ENCODE results near the gene CNGA4. TPM values are rescaled to one million over a fixed set of nuclear protein-coding genes. Genes with fewer than 3 reads are reported as not detected.

CNGA4 gene
- total and polyA plus RNA-seq, 2 of the 13 experiments (the other 11 are each of a cell fraction or from before 2014, with no cell fraction given): 0.03 TPM; not detected in 1

DNA sequence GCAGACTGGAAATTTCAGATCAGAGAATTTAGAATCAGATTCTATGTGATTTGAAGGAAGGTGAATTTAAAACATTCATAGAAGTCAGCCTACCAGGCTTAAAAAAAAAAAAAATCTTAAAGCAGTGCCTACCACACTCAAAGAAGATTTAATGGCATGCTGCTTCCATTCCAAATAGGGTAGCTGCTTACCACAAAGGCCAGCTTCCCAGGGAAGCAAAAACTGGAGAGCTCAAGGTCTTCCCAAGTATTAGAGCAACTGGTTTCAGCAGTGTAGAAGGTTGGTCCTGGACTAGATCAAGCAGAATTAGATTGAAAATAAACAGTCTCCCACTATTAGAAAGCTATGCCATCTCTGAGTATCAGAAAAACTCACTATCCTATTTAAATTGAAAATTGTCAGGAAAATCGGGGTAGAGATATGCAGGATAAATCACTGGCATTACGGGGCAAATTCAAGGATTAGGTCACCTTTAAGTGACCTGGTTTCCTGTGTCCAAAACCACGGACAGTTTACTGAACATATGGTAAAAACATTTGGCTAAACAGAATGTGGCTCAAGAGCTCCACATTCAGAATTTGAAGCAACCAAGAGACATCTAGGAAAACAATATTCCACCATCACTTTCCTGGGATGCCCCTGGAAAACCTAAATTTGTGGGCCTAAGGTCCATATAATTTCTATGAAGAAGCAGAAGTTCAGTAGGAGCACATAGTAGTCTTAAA lies 32.3 kb upstream of the CNGA4 start:
- Histone ChIP-seq H3K9me3 (ENCODE audit: low read length) (no peaks in the 10 kb centered on the region), H3K36me3 (replicated peaks in 1 of 2; ENCODE audit: control insufficient read depth in 1 of 2, insufficient read depth in 2 of 2, low read length in 2 of 2) (peaks cover 2 to 17% of the 10 kb centered on the region in 2 experiments; a peak in 1 of 5 replicates), H3K4me3 (replicated peaks in 1 of 3; ENCODE audit: insufficient read depth in 1 of 3, low read depth in 2 of 3, low read length in 3 of 3) (no peak overlapping the region), H3K4me2 (ENCODE audit: low read depth, low read length) (no peak overlapping the region), H3K27ac (ENCODE audit: extremely low read length, insufficient read depth, low read length) (no peak overlapping the region), H2AFZ (ENCODE audit: low read length) (no peak overlapping the region), H4K20me1 (ENCODE audit: insufficient read depth, low read length) (no peaks in the 10 kb centered on the region), H3K27me3 (ENCODE audit: control insufficient read depth in 1 of 2, insufficient read depth in 2 of 2, low read length in 2 of 2) (no peaks in the 10 kb centered on the region), H3K79me2 (ENCODE audit: insufficient read depth, low read length) (no peaks in the 10 kb centered on the region), H3K4me1 (ENCODE audit: insufficient read depth, low read length) (no peaks in the 10 kb centered on the region), H3K9ac (ENCODE audit: insufficient read depth, low read depth, low read length) (no peak overlapping the region)
- CTCF ChIA-PET (ENCODE audit: low intra/inter-chr PET ratio, low total read pairs): no interaction called here
- ATAC-seq: no peak
- in situ Hi-C loops (cut with HindIII; ENCODE audit: extremely low pct_ligation_motif_present, low pct_unique_long_range_greater_than_20kb) (no loop called here), intact Hi-C loops (cut with micrococcal nuclease; ENCODE audit: unreplicated experiment) (no loop called here)
- POLR2A ChIA-PET: no interaction called here
- FAIRE-seq: no peak
- DNase-seq (ENCODE audit: low spot score): no peak
- TF ChIP-seq PRMT3 (CRISPR knock-in tag; IDR thresholded peaks at IDR 0.05; ENCODE audit: borderline replicate concordance, low read depth) (no peak), ELF3 (CRISPR knock-in tag; IDR thresholded peaks at IDR 0.05) (no peak), ZSCAN20 (CRISPR knock-in tag; IDR thresholded peaks at IDR 0.05; ENCODE audit: borderline replicate concordance) (no peak), ZNF589 (CRISPR knock-in tag; conservative IDR thresholded peaks at IDR 0.05) (no peak), HMGXB4 (CRISPR knock-in tag; IDR thresholded peaks at IDR 0.05; ENCODE audit: borderline replicate concordance in 1 of 2, low read depth in 1 of 2) (no peak), ZNF720 (CRISPR knock-in tag; IDR thresholded peaks at IDR 0.05) (no peak), TAF15 (IDR thresholded peaks at IDR 0.05; ENCODE audit: low read depth, low read length, poor library complexity, severe bottlenecking) (no peak), ZNF3 (CRISPR knock-in tag; IDR thresholded peaks at IDR 0.05) (no peak)
- TF ChIP-seq, protein P1, sequence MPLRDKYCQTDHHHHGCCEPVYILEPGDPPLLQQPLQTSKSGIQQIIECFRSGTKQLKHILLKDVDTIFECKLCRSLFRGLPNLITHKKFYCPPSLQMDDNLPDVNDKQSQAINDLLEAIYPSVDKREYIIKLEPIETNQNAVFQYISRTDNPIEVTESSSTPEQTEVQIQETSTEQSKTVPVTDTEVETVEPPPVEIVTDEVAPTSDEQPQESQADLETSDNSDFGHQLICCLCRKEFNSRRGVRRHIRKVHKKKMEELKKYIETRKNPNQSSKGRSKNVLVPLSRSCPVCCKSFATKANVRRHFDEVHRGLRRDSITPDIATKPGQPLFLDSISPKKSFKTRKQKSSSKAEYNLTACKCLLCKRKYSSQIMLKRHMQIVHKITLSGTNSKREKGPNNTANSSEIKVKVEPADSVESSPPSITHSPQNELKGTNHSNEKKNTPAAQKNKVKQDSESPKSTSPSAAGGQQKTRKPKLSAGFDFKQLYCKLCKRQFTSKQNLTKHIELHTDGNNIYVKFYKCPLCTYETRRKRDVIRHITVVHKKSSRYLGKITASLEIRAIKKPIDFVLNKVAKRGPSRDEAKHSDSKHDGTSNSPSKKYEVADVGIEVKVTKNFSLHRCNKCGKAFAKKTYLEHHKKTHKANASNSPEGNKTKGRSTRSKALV (CRISPR knock-in tag; IDR thresholded peaks at IDR 0.05): no peak
- WGBS (ENCODE audit: low lambda C conversion rate): 99% methylated on average over 3 of the region's 3 CpGs
- no TSS peak for BruUV-seq (replicated peaks)
